Activated naive CD4-positive, alpha-beta T cell treated with anti-CD3 and anti-CD28 coated beads, Interleukin-2, amount 50 U/mL, for 16 hours (primary cell): Measurements from ENCODE around the gene TMEM184C.
A peak's percentile ranks its signal among the peaks of the same experiment; 100 is the strongest.

Source experiments
- DNase-seq: peaks from one replicate; pipeline ENCODE4 v3.0.0-alpha.2; 2020

Gene TMEM184C

DNA sequence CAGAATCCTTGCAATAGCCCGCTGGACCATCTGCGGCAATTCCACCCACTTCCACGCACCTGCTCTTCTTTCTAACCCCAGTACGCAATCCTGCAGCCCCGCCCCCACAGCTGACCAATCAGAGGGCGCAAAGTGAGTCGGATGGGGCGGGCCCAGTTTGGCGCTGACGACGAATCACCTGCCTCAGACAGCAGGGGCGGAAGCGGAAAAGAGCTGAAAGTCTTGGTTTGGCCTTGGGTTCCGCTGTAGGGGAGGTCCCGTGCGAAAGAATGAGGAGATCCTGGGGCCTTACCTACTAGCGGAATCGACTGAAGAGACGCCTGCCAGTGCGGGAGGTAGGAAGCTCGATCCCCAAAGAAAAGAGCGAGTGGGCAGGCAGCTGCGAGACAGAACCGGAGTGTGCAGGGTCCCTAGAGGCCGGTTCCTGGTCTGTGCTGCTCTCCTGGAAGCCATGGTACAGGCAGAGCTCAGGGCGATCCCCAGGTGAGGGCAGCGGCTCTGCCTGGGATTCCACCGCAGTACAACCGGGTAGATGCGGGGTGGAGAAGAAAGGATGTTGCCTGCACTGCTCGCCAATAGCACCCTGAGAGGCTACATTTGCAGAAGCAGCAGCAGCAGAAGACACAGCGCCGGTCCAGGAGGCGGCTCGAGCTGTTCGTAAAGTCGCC lies at the start of gene TMEM184C:
Gene TMEM184C, plus strand, starts transcription at position 225 of the 668 bp plus-strand sequence. CDS start 560 bp downstream, outside the sequence.
- peak; percentile 99 for DNase-seq

DNA sequence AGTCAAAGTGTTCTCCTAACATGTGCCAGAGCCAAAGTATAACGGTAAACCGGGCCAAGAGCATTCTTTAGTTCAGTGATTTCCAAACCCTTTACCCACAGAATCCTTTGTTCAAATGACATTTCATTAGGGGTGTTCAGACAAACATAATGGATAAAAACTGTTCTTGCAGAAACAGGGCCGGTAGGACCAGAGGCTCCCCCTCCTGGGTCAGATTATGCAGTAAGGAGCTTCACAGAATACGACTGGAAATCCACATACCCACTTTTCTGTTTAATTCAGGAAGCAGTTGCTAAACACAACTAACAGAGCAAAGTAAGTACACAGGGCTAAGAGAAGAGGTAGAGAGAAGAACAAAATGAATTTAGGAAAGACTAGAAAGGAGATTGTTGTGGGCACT lies 46.6 kb upstream of the TMEM184C start:
- DNase-seq = no peak

DNA sequence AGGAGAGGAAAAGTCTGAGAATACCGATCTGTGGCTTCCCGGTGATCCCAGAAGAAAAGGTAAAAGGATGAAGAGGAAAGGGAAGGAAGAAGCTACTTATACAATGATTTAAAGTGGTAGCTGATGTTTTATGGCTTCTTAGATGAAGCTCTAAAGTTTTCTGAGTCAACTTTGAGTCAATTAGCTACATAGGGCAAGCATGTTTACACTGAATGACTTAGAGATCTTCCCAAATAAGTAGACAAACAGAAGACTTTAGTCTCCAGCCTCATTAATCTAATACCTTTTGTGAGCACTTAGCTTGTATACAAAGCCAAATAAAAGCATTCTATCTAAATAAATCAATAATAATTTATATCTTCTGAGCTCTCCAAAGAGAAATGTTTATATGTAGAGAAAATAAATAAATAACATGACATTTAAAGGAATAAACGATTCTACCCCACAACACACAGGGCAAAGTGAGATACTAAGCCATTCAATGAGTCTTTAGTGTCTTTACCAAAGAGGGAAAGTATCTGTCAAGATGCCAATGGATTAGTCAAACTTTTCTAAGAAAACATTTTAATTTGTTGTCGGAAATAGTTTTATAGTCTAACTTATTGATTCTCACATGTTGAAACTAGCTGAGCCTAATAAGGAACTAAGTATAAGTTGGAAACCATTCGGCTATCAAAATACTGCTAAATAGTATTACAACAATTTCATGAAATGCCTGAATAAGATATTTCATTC lies 46.0 kb upstream of the TMEM184C start:
- no peak for DNase-seq

DNA sequence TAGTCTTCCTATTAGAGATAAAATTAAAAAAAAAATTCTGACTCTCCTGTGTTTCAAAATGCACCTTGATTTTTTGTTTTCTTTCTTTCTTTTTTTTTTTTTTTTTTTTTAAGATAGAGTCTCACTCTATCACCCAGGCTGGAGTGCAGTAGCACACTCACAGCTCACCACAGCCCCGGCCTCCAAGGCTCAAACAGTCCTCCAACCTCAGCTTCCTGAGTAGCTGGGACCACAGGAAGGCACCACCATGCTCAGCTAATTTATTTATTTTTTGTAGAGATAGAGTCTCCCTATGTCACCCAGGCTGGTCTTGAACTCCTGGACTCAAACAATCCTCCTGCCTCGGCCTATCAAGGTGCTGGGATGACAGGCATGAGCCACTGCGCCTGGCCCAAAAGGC lies 41.1 kb upstream of the TMEM184C start:
- no peak for DNase-seq

DNA sequence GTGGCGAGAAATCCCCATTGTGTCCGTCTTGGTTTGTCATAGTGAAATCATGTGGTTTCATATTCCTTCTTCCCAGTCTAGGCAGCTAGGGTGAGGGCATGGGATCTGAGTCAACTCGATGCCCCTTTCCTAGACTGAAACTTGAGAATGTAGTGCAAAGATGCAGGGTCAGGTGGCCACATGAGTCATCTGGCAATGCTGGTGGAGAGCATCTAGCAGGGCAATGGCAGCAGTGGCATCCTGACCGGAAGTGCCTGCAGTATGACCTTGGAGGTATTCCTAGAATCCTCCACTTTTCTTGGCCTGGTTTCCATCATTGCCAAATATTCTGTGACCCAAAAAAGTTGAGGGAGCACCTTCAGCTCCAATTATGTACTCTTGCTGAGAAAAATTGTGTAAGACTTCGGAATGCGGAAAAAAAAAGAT lies 39.1 kb upstream of the TMEM184C start:
- DNase-seq = no peak

DNA sequence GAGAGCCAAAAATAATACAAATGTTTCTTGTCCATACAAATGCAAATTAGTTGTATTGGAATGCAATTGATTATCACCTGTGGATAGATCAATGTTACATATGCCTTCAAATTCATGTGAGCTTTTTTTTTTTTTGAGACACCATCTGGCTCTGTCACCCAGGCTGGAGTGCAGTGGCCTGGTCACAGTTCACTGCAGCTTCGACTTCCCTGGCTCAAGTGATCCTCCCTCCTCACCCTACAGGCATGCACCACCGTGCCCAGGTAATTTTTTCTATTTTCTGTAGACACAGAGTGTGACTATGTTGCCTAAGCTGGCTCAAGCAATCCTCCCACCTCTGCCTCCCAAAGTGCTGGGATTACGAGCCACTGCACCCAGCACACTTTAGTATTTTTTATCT lies 38.6 kb upstream of the TMEM184C start:
- DNase-seq = no peak

DNA sequence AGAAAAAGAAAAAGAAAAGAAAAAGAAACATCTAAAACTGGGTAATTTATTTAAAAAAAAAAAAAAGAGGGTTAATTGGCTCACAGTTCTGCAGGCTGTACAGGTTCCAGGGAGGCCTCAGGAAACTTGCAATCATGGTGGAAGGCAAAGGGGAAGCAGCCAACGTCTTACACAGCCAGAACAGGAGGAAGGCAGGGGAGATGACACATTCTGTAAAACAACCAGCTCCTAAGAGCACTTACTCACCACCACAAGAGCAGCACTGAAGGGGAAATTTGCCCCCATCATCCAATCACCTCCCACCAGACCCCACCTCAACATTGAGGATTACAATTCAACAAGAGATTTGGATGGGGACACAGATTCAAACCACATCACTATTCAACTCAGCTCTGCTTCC lies 36.8 kb upstream of the TMEM184C start:
- no peak for DNase-seq

DNA sequence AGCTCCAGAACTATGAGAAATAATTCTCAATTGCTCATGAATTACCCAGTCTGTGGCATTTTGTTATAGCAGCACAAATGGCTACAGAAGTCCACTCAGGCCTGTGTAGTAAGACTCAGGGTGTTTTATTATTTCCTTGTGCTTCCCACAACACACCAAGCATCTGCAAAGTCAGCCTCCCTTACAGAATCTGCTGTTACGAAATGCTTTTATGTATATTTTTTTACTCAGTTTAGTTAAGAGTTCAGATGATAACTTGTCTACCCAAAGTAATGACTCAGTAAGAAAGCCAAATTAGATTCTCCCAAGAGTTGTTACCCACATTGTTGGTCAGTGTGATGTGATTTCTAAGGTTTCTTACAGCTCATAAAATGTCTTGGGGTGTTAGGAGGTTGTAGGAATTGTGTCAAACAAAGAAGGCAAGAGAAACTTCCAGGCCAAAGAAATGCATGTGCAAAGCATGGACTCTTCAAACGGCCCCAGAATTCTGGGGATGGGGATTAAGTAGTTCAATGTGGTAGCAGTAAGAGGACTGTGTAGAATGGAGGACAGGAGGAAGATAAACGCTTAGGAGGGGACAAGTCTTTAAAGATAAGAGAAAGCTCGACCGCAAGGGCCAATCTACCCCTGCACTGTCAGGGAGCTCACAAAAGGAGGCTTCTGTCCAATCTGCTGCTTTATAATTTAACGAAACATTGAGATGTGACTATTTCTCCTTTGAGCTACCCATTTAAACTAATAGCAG lies 35.4 kb upstream of the TMEM184C start:
- no peak for DNase-seq

DNA sequence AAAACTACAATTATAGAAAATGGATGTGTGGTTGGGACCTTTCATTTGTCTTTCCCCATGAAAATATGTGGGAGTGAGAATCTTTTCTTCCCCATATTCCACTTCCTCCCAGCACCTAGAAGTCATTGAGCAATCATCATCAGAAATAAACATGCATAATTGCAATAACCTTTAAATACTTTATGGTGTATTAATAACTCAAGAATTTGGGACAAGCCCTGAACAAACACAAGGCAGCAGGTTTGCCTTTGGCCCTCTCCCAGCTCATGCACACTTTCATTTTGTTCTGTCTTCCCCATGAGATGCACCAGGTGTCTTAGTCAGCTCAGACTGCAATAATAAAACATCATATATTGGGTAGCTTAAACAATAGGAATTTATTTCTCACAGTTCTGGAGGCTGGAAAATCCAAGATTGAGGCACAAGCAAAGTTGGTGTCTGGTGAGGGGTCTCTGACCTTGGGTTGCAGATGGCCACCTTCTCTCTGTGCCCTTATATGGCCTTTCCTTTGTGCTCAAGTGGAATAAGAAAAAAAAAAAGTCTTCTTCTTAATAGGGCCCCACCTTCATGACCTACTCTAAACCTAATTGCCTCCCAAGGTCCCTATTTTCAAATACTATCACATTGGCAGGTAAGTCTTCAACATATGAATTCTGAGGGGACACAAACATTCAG lies 34.7 kb upstream of the TMEM184C start:
- no peak for DNase-seq

DNA sequence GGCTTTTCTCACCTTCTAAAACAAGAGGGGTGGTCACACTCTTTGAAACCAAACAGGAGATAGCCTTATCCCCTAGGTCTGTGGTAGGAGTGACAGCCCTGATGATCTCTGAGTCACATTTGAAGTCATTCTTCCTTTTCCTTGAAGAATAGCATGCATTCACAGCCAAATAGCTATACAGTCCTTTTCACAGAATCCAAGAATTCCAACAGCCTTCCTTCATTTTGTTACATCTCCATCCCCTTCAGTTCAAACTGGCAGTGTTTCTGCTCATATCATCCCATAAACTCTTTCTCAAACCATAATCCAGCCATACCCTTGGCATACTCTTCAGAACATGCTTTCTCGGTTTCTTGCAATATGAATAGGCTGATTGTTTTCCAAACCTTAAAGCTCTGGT lies 33.3 kb upstream of the TMEM184C start:
- DNase-seq = no peak

DNA sequence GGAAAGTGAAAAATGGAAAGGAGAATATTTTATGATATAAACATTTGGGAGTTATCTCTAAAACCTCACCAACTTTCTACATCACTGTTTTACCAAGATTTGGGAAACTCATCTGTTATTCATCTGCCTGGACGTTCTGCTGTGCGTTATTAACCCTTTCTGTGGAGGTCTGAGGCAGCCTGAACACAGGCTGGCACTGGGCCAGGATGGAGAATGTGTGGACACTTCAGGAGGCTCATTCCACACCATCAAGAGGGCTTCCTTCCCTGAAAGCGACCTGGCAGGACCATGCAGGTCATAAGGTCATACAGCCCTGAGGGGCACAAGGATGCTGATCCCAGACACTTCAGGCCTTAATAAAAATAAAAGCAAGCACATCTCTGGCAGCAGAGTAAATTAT lies 31.2 kb upstream of the TMEM184C start:
- DNase-seq = no peak

DNA sequence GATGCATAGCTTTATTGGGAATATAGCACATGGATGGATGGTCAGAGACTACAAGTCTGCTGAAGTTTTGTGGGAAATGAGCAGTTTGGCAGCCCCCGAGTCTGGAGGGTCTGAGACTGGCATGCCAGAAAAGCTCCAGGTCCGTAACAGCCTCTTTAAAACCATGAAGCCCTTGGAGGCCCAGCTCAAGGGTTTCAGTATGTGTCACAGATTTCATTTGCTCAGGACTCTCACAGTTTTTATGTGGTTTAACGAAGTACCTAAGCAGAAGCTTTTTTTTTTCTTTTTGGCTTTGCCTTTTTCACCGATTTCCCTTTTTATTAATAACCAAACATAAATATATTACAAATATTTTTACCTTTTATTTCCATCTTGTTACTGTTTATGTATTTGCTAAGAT lies 30.6 kb upstream of the TMEM184C start:
- no peak for DNase-seq

DNA sequence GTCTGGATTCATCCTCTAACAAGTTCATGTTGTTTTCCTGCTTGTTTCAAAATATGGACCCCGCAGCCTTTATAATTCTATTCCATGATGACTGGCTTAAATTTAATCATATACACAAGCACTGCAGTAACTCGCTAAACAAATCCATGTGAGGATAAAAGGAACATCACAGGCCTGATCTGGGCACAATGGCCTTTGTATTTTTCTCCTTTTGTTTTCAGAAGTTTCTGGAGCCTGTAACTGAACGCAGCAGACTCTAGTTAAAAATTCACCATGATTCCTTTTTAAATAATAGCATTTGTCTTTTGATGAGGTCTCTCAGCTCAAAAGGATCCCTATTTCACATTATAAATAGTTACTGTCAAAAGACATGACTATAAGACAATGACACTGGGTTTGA lies 30.2 kb upstream of the TMEM184C start:
- DNase-seq = no peak

DNA sequence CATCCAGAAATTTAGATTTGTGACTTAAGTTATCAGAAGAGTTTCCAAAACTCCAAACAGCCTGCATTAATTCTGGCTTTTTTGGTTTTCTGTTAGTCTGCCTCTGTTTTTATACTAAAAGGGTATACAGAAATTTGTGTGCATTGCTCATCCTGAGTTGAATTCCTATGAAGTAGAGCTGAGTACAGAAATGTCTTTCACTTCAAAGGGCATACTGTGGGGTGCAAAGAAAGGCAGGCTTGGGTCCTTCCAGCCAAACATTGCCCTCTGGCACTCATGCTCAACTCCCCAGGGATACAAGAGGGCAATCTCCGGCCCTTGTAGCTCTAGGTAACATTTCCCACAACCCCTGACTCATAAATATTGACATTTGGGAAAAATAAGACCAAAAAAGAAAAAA lies 27.6 kb upstream of the TMEM184C start:
- no peak for DNase-seq

DNA sequence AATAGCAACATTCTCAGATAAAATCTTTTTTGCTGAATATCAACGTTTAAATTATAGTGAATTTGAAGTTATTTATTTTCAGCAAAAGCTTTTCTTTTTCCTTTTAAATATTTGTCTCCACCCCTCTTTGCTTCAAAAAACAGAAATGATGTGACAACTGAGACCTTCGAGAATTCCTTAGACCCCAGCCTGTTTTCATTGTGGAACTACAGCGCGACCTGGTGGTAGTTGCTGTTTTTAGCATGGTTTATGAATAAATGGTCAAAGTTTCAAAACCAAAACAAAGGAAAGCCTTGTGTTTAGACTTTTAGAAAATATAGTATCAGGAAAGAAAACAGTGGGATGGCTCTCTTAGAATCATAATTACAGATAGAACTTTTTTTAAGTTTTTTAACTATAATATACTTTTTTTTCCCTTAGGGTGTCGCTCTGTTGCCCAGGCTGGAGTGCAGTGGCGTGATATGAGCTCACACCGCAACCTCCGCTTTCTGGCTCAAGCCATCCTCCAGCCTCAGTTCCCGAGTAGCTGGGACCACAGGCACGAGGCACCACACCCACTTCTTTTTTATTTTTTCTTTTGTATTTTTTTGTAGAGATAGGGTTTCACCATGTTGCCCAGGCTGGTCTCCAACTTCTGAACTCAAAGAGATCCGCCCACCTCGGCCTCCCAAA lies 26.8 kb upstream of the TMEM184C start:
- DNase-seq = peak; percentile 29

DNA sequence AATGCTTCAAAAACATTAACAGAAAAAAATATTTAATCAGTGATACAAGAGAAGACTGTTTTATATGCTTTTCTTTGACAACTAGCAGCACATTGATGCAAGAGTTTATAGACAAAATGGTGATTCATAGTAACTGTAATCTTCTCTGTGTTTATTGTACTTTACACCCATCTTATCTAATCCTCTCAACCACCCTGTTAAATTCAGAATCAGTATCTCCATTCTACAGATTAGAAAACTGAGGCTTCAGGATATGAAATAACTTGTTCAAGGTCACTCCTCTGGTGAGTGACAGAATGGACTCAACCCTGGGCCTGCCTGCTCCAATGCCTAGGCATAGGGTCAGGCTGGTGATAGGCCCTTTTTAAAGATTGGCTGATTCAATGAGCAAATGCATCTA lies 26.1 kb upstream of the TMEM184C start:
- DNase-seq = no peak

DNA sequence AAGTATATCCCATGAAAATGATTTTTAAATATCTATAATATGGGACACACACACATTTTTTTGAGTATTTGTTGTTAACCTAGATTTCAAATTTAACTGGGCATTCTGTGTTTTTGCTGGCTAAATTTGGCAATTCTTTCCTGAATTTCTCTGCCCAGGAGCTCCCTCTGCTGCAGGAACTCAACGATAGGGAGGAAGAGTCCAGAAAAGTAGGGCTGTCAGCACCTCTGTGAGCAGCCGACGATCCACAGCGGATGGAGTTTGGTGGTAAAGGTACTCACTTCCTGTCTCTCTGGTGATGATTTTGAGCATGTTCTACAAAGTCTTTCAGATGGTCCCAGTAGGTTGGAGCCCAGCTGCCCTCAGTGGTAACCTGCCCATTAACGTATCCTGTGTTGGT lies 23.1 kb upstream of the TMEM184C start:
- no peak for DNase-seq

DNA sequence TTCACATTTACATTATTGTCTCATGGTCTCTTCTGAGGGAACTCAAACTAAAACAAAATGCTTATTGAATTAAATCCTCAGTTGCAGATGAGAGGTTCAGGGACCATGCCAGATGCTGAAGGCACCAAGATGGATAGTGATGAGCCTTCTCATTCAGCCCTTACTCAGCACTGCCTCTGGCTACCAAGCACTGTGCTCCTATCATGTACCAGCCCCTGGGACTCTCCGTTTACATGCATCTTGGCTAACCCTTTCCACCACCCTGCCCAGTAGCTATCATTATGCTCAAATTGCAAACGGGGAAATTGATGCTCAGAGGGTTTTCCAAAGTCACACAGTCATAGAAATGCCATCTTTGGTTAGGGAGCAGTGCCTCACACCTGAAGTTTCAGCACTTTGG lies 22.6 kb upstream of the TMEM184C start:
- no peak for DNase-seq

DNA sequence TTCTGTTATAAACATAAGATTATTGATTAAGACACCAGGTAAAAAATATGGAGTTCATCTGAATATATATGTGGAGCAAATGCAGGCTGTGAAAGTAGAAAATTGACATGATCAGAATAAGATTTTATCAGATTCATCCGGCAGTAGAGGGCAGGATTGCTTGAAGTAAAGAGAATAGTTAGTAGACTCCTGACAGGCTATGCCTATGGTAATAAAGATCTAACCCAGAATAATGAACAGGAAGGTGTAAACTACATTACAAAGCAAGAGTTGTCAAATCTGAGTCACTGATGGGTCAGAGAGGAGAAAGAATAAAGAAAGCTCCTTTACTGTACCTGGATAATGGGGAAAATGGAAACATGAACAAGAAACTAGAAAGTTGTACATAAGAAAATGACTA lies 20.8 kb upstream of the TMEM184C start:
- no peak for DNase-seq

DNA sequence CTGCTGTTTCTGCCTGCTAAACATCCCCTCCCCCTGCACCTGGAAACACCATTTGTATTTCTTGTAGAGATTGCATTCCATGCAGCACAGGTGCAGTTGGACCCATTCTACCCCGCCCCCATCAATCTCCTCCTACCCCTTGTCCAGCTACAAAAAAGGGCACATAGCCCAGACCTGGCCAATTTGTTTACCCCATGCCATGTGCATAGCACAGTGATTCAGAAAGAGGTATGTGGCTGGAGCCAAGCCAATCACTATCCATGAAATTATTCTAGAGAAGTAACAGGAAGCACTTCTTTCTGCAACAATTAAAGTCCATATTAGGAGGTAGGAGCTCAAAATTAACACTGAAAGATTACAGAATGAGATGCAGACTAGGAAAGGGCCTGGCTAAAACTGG lies 20.2 kb upstream of the TMEM184C start:
- no peak for DNase-seq

DNA sequence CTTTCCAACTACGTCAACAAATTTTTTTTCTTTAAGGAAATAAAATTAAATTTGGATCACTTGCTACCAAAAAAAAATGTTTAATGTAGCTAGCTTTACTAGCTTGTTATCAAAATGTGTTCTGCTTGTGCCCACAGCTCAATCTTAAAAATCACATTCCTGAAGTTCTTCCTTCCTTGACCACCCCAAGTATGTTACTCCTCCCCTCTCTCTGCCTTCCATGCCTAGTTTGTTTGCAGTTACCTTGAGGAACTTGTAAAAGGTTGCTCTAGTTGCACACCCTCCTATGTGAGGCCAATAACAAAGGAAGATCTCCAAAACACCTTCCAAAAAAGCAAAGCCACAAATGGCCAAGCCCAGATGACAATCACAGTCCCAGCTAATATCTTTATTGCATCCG lies 19.6 kb upstream of the TMEM184C start:
- no peak for DNase-seq

DNA sequence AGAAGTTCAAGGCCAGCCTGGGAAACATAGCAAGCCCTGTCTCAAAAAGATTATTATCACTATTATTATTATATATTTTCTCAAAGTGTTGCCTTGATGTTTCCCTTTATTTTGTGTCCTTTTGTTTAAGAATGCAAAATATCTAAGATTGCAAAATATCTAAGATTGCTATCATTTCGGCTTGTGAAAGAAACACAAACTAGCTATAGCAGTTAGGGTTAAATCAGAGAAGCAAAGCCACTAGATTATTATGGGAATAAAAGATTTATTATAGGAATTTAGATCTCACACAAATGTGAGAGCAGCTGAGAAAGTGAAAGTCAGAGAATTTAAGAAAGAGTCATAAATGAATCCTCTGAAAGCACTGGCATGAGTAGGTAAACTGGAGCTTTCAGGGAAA lies 18.0 kb upstream of the TMEM184C start:
- no peak for DNase-seq

DNA sequence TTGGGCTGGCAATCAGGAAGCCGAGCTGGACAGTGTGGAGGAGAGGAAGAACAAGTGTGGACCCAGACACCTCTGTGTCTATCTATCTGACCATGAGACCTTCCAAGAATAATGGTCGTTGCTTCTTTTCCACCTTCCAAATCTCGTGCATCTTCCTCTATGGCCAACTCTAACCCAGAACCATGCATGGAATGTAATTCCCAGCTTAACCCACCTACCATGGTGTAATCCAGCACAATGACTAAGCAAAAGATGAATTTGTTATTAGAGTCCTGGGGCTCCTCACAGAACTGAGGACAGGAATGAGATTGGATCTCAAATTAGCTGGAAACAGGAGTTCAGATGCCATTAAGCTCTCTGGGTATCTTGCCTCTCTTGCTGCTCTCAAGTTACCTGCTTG lies 17.4 kb upstream of the TMEM184C start:
- no peak for DNase-seq
